ENCODE results near the gene INAFM1.
A peak's percentile ranks its signal among the peaks of the same experiment; 100 is the strongest.
"Not testable (repeated sequence)": the region's sequence is repeated elsewhere in the genome, so short reads cannot be mapped to it uniquely, and the experiment has no call there.

Gene INAFM1

DNA sequence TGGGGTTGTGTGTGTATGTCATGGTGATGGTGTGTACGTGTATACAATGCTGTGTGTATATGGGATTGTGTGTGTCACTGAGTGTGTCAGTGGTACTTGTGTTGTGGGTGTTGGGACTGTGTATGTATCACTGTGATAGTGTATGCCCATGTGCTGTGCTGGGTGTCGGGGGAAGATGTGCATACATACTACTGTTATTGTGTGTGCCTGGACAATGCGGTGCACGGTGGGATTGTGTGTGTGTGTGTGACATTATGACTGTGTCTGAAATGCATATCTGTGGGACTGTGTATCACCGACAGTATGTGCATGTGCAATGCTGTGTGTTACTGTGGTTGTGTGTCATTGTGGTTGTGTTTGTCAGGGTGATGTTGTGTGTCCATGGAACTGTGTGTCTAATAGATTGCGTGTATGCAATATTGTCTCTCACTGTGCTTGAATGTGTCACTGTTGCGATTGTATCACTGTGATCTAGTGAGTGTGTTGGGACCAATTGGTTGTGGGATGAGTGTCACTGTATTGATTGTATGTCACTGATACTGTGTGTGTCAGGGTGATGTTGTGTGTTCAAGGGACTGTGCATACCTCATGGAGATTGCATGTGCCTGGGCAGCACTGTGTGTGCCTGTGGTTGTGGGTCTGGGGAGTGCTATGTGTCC, 32.6 kb upstream of the INAFM1 start:
- DNase-seq: no peak

DNA sequence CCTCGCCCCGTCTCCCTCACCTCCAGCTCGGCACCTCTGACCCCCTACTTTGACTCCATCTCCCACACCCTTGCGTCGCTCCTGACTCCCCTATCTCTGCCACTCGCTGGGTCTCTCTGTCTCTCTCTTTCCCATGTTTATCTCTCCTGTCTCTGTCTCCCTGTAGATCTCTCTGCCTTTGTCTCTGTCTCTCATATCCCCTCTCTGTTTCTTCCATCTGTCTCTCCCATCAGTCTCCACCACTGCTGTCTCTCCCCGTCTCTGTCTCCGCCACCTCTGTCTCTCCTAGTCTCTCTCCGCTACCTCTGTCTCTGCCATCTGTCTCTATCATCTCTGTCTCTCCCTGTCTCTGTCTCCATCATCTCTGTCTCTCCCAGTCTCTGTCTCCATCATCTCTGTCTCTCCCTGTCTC, 31.3 kb upstream of the INAFM1 start:
- DNase-seq: no peak

DNA sequence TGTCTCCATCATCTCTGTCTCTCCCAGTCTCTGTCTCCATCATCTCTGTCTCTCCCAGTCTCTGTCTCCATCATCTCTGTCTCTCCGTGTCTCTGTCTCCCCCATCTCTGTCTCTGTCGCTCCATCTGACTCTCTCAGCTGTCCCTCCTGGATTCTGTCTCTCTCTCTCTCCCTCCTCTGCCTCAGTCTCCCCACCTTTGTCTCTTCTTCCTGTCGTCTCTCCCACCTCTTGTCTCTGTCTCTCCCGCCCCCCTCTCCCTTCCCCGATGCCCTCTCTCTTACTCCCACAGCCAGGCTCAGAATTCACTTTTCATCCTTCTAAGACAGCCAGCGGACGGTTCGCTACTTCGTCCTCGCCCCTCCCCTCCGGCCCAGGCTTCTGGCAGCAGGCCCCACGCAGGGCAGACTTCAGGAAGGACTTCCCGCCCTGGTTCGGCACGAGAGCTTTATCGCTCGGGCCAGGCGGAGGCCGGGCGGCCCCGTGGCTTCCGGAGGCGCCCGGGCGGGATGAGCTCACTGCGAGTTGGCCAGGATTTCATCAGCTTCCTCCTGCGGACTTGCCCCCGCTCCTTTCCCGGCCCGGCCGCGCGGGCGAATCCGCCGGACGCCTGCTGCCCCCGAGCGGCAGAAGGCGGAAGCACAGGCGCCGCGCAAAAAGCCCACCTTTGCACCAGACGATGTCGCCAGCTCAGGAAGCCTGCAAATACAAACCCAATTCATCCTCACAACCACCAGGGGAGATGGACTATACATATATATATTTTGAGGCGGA, 30.7 kb upstream of the INAFM1 start:
- DNase-seq: peak; percentile 98

DNA sequence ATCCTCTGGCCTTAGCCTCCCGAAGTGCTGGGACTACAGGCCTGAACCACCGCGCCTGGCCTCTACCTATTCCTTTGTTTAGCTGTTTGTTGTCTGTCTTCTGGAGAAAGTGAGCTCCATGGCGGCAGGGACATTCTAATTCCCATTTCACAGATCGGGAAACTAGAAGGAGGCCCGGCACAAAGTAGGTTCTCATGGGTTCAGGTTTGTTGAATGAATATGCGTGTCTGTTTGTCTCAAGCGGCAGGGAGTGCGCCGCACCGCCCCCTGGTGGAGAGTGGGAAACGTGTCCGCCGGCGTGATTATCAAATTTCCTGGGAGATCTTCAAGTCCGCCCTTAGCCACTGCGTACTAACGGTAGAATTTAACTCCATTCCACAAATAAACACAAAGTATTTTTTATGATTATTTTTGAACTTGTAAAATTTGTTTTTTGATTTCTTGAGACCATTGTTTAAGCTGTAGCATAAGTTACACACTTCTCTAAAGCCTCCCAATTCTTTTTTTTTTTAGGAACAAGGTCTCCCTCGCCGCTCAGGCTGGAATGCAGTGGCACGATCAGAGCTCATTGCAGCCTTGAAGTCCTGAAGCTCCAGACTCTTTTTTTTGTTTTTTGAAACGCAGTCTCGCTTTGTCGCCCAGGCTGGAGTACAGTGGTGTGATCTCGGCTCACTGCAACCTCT, 27.2 kb upstream of the INAFM1 start:
- peak; percentile 89 for DNase-seq

DNA sequence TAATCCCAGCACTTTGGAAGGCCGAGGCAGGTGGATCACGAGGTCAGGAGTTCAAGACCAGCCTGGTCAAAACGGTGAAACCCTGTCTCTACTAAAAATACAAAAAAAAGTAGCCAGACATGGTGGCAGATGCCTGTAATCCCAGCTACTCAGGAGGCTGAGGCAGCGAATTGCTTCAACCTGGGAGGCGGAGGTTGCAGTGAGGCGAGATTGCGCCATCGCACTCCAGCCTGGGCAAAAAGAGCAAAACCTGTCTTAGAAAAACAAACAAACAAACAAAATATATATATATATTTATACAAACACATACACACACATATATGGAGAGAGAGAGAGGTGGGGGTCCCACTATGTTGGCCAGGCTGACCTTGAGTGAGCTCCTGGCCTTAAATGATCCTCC, 21.7 kb upstream of the INAFM1 start:
- DNase-seq: not testable (repeated sequence)

DNA sequence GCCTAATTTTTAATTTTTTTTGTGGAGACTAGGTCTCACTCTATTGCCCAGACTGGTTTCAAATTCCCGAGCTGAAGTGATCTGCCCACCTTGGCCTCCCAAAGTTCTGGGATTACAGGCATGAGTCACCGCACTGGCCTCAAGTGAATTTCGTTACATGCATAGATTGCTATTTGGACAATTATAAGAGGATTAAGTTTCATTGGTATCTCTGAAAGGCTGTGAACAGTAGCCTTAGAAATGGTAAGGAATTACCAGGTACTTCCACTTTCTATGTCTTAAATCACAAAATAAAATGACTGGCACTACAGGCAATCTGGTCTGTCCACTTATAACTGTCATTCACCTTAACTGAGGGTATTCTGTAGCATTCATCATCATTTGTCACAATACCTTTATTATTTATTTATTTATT, 21.2 kb upstream of the INAFM1 start:
- no peak for DNase-seq

DNA sequence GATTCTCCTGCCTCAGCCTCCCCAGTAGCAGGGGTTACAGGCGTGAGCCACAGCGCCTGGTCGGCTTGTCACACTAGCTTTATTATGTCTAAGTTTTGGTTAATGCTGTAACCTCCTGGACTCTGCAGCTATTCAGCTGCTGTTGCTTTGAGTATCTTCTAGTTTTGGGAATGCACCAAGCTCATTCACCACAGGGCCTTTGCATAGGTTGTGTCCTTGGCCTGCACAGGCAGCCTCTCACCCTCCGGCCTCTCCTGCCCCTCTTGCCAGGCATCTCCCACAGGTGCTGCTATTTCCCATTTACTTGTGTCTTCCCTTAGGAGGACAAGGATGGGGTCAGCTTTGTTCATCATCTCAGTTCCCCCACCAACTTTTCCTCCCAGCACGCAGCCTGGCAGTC, 20.7 kb upstream of the INAFM1 start:
- no peak for DNase-seq

DNA sequence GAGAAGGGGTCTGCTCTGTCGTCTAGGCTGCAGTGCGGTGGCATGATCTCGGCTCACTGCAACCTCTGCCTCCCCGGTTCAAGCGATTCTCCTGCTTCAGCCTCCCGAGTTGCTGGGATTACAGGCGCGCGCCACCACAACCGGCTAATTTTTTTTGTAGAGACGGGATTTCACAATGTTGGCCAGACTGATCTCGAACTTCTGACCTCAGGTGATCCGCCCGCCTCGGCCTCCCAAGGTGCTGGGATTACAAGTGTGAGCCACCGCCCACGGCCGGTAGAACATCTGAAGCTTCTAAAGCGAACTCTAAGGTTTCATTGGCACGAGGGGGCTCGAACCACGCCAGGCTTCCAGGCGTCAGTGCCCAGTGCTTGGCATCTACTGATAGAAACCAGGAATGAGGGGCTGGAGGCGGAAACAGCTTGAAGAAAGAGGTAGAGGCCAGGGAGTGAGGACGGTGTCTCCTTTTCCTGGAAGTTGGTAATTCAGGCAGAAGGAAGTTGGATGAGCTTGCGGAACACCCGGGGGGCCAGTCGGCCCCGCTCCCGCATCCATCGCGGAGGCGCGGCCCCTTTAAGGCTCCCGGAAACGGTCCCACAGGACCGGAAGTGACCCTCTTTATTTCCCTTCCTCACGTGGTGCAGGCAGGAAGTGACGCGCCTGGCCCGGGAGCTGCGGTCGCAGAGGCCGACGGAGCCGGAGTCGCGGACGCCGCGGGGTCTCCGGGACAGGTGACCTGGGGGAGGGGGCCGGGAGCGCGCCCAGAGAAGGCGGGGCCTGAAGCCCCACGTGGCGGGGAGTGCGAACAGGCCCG, 18.6 kb upstream of the INAFM1 start, which contains the start of gene CCDC9:
TSS of gene CCDC9 (plus strand) at position 647 of the 814 bp plus-strand sequence. CDS start 1,876 bp downstream, outside the sequence.
- DNase-seq: peak; percentile 97

DNA sequence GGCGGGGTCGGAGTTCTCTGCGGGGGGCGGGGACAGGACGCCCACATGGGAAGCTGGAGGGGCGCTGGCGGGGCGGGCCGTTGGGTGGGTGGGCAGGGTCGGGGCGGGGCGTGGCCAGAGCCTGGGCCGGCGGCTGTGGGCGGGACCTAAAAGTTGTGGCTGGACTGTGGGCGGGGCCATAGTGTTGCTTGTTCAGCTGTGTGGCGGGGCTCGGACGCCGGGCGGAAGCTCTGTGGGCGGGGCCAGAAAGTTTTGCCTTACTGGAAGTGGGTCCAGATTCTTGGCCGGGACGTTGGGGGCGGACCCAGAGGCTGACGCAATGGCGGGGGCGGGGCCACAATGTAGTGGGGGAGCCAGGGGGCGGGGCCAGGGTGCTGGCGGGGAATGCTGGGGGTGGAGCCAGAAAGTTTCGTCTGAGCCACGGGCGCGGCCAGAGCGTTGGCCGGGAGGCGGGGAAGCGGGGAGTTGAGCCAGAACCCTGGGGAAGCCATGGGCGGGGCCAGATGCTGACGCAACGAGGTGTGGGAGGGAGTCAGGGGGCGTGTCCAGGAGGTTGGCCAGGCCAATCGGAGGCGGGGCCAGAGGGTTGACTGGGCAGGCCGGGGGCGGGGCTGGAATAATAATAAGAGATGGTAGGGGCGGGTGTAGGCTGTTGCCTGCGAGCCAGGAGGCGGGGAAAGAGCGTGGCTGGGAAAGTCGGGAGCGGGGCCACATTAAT, 17.8 kb upstream of the INAFM1 start:
- DNase-seq: peak; percentile 100

DNA sequence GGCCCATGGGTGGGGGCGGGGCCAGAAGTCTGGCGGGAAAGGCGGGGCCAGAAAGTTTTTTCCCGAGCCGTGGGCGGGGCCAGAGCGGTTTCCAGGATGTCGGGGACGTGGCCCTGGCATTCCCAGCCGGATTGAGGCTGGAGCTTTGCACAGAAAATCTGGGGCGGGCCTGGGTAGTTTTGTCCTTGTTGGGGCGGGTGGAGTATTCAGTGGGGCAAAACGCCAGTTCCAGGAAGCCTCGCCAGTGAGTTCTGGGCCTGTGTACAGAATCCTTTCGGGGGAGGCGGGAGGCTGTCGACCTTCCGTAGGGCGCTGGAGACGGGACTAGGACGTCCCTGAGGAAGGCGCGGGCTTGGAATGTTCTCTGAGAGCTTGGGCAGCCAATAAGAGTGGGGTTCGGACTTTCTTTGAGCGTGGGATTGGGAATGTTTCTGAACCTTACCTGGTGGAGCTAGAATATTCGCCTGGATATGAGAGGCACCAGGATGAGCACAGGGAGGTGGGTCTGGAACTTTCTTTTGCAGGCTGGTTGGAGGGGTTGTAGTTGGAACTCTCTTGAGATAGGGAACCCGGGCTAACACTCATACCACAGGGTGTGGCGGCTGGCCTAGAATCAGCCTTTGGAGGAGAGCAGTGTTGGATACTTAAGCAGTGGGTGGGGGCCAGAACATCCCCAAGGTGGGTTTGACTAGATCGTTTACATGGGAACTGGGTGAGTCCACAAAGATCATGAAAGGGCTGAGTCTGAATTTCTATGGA, 17.1 kb upstream of the INAFM1 start:
- no peak for DNase-seq

DNA sequence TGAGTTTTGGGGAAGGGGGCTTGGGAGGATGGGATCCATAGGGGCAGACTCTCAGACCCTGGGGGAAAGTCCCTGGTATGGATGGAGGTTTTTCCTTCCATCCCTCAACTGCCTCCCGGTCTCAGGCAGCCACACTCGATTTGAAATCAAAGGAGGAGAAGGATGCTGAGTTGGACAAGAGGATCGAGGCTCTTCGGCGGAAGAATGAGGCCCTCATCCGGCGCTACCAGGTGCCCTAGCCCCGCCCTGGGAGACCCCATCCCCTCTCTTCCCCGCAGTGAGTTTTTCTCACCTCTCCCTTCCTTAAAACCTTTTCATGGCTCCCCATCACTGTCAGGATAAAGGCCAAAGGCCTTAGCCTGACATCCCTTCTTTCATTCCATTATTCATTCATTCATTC, 16.3 kb upstream of the INAFM1 start:
- DNase-seq: no peak

DNA sequence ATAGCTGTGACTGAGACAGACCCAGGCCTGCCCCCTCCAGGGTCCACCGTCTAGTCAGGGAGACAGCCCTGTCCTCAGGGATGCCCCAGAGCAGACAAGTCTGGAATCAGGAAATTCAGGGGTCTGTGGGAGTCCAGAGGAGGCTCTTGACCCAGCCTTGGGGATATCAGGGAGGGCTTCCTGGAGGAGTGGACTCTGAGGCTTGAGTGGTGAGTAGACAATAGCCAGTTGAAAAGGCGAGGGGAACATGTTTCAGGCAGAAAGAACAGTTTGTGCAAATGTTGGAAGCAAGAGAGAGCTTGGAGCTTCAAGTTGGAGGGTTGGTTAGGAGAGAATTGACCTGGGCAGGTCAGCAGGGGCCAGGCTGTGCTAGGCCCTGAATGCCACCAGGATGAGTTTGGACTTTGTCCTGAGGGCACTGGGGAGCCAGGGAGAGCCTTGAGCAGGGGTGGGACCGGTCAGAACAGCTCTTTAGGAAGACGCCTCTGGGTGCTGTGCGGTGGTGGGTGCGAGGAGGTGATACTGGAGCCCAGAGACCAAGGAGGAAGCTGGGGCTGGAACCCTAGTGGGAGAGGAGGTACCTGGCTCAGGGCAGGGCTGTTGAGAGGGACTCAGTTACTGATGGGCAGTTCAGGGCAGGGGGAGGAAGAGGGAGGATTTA, 15.7 kb upstream of the INAFM1 start:
- DNase-seq: no peak

DNA sequence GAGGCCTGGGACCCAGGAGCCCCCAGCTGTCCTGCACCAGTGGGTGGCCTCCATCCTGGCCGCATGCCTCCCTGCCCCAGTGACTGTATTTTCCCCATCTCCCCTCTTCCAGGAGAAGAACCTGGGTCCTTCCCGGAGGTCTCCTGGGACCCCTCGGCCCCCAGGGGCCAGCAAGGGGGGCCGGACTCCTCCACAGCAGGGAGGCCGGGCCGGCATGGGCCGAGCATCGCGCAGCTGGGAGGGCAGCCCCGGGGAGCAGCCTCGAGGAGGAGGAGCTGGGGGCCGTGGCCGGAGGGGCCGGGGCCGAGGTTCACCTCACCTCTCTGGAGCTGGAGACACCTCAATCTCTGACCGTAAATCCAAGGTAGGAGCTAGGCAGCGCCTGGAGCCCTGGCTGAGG, 14.2 kb upstream of the INAFM1 start:
- DNase-seq: no peak

DNA sequence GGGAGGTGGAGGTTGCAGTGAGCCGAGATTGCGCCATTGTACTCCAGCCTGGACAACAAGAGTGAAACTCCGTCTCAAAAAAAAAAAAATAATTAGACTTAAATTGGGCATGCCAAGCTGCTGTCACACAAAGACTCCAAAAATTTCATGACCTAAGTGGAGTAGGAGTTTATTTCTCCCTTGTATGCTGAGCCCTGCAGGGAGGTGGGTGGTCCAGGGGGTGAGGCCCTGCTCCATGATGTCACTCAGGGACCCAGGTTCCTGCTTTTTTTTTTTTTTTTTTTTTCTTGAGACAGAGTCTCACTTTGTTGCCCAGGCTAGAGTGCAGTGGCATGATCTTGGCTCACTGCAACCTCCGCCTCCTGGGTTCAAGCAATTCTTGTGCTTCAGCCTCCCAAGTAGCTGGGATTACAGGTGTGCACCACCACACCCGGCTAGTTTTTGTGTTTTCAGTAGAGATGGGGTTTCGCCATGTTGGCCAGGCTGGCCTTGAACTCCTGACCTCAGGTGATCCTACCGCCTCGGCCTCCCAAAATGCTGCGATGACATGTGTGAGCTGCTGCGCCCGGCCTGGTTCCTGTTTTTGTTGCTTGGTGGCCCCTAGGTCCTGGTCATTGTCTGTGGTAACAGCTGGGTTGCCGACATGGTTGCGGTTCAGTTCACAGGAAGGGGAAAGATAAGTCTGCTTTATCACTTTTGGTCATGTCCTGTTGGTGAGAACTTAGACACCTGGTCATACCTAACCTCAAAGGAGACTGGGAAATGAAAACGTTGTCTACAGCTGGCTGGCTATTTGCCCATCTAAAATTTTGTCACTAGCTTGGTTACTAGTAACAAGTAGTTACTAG, 12.5 kb upstream of the INAFM1 start:
- DNase-seq: not testable (repeated sequence)

DNA sequence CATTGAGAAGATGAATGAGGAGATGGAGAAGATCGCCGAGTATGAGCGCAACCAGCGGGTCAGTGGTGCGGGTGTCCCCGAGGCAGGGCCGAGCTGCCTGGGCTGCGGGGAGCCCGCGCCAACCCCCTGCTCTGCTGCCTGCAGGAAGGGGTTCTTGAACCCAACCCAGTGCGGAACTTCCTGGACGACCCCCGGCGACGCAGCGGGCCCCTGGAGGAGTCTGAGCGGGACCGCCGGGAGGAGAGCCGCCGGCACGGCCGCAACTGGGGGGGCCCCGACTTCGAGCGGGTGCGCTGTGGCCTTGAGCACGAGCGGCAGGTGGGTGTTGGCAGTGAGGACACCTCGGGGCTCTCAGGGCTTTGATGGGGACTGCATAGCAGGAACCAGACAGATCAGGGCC, 10.1 kb upstream of the INAFM1 start:
- no peak for DNase-seq

DNA sequence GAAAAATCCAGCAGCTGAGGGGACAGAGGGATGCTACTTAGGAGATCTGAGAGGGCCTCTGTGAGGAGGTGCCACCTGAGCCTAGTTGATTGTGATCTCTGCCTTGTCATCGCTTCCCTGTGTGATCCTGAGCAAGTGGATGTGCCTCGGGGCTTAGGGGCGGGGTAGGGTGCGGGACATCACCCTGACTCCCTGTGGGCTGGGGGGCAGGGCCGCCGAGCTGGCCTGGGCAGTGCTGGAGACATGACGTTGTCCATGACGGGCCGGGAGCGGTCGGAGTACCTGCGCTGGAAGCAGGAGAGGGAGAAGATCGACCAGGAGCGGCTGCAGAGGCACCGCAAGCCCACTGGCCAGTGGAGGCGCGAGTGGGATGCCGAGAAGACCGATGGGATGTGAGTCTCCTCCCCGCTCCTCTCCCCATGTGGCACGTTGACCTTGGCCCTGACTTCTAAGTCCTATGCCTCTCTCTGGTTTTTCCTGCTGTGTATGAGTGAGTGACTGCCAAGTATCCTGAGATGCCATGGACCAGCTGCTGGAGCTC, 8.2 kb upstream of the INAFM1 start:
- no peak for DNase-seq

DNA sequence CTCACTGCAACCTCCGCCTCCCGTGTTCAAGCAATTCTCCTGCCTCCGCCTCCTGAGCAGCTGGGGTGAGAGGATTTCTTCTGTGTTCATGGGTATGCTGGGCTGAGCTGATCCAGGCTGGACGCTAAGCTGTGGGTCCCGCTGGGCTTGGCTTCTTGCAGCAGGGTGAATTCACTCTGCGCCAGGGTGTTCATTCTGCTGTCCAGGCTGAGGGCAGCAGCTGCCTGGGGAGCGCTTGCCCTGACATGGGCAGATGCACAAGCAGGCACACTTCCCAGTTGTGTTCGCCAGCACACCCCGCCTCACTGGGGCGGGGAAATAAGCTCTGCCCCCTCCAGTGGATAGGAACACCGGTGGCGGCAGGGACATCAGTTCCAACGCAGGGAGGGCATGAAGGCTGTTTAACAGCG, 7.3 kb upstream of the INAFM1 start:
- DNase-seq: no peak

DNA sequence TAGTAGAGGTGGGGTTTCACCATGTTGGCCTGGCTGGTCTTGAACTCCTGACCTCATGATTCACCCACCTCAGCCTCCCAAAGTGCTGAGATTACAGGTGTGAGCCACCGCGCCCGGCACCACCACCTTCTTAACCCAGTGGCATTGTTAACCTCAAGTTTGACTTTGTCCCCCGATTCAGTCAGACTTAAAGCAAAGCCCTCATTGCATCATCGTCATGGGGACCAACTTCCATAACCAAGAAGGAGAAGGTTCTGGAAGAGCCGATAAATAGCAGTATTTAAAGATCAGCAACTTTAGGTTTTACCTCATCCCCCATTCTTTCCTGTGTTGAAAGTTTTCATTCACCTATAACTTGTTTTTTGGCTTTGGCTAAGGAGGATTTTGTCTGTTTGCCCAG, 6.7 kb upstream of the INAFM1 start:
- no peak for DNase-seq

DNA sequence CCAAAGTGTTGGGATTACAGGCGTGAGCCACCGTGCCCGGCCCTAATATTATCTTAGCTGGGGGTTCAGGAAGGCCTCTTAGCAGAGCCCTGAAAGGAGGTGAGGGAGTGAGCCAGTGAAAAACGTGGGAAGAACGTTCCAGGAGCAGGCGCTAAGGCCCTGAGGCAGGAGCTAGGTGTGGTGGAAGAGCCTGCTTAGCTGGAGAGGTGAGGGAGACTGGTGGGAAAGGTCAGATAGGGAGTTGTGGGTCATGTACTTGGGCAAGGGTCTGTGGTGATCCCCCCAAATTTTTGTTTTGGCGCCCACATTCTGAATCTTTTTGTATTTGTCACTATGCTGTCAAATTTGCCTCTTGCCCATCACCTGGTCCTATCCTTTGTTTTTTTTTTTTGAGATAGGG, 5.1 kb upstream of the INAFM1 start:
- DNase-seq: no peak

DNA sequence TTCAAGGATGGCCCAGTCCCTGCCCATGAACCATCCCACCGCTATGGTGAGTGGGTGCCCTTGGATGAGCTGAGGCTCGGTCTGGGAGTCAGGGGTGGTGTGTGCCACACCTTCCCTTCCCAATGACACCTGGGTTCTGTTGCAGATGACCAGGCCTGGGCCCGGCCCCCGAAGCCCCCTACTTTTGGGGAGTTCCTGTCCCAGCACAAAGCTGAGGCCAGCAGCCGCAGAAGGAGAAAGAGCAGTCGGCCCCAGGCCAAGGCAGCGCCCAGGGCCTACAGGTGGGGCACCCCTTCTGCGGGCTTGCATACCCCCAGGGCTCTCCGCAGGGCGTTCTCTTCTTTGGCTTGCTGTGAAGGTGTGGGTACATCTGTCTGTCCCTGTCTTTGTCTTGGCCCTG, 4.3 kb upstream of the INAFM1 start:
- no peak for DNase-seq

Data from suppressor macrophage treated with lipopolysaccharide for 4 hours (primary cell).